Spleen (tissue), 11 donors: ENCODE data around the gene MANBA. TPM values are rescaled to one million over a fixed set of nuclear protein-coding genes. Genes with fewer than 3 reads are reported as not detected.
A peak's percentile ranks its signal among the peaks of the same experiment; 100 is the strongest.

Experiments
- DNase-seq: peaks from one replicate; pipeline ENCODE4 v3.0.0-alpha.2; 2020
- H3K27ac ChIP-seq, 8 donors: fragments of 200-600 bp; sonication (generic) in 7 of 8; 1 replicate in 4 of 8; 2 replicates in 4 of 8; pipeline versions ENCODE4 v1.5.0 to v1.8.0; 2016 to 2021; ENCODE audit warnings: inconsistent platforms in 4 of 8, mild to moderate bottlenecking in 4 of 8, moderate library complexity in 1 of 8
- H3K27me3 ChIP-seq, 7 donors: fragments of 200-600 bp; sonication (generic) in 6 of 7; replicated peaks in 1 of 7; 1 replicate in 4 of 7; 2 replicates in 3 of 7; pipeline versions ENCODE4 v1.5.0 to v1.8.0; 2016 to 2021; ENCODE audit warnings: inconsistent platforms in 3 of 7, mild to moderate bottlenecking in 1 of 7
- H3K36me3 ChIP-seq, 6 donors: fragments of 200-600 bp; sonication (generic) in 5 of 6; 1 replicate in 4 of 6; 2 replicates in 2 of 6; pipeline versions ENCODE4 v1.5.0 to v1.8.0; 2016 to 2021; ENCODE audit warnings: inconsistent platforms in 2 of 6
- H3K4me1 ChIP-seq, 6 donors: fragments of 200-600 bp; sonication (generic) in 5 of 6; 1 replicate in 3 of 6; 2 replicates in 3 of 6; pipeline versions ENCODE4 v1.5.0 to v1.8.0; 2016 to 2021; ENCODE audit warnings: inconsistent platforms in 3 of 6
- H3K4me3 ChIP-seq, 8 donors: fragments of 200-600 bp; sonication (generic) in 7 of 8; 1 replicate in 4 of 8; 2 replicates in 4 of 8; pipeline versions ENCODE4 v1.5.0 to v1.8.0; 2016 to 2021; ENCODE audit warnings: inconsistent platforms in 4 of 8, mild to moderate bottlenecking in 4 of 8, moderate library complexity in 2 of 8
- H3K9me3 ChIP-seq, 8 donors: fragments of 200-600 bp; sonication (generic) in 7 of 8; 1 replicate in 4 of 8; 2 replicates in 4 of 8; pipeline versions ENCODE4 v1.5.0 to v1.8.0; 2016 to 2021; ENCODE audit warnings: inconsistent platforms in 4 of 8
- CTCF ChIP-seq, 11 experiments: fragments of 200-600 bp in 7 of 11; fragments of 450-650 bp in 4 of 11; sonication (generic) in 4 of 11; IDR thresholded peaks in 8 of 11; conservative IDR thresholded peaks in 3 of 11; 1 replicate in 7 of 11; 2 replicates in 4 of 11; pipeline versions ENCODE4 v1.4.0 to v1.8.0; 2016 to 2021; ENCODE audit warnings: antibody characterized with exemption in 11 of 11, inconsistent platforms in 4 of 11, mild to moderate bottlenecking in 1 of 11
- POLR2A ChIP-seq, 3 donors: fragments of 450-650 bp; IDR thresholded peaks; one replicate each; pipeline ENCODE4 v1.5.1; 2017; ENCODE audit warnings: antibody characterized with exemption in 3 of 3, mild to moderate bottlenecking in 1 of 3
- POLR2AphosphoS5 ChIP-seq, 3 donors: sonication (generic); formaldehyde crosslinking; IDR thresholded peaks; one replicate each; pipeline ENCODE4 v1.5.1; 2017; ENCODE audit warnings: antibody characterized with exemption in 3 of 3
- WGBS, 5 donors: extraction: QIAGEN DNeasy Blood & Tissue Kit in 3 of 5; methylation state at CpG; one replicate each; pipeline versions ENCODE4 v1.1.5 to v1.1.7; 2013 to 2018; 5-methylcytosine and 5-hydroxymethylcytosine counted together
- intact Hi-C: fragments of 100-400 bp; cut with DNase I; formaldehyde crosslinking; loops from one replicate; pipeline ENCODE4 v1.15.0; 2023; ENCODE audit warnings: low total_unique reads
- polyA plus RNA-seq, 3 donors: library from polyadenylated mRNA; stranded (reverse); fragments of 200-250 nt; gene quantifications; one replicate each; pipeline ENCODE4 v1.2.1, GENCODE V29; 2013
- total RNA-seq, 7 donors: library from RNA; depleted of rRNA in 3 of 7; stranded (reverse); fragments of >200 nt in 3 of 7; fragmentation: NEBNext Ultra II Directional in 4 of 7; extraction: Animal tissue kit (Norgen Biotek cat#: 25700) in 4 of 7; gene quantifications; one replicate each; pipeline versions ENCODE4 v1.1.0 to v1.2.1, GENCODE V29; 2016 to 2021
- donor health status: healthy with polysubstance abuse.
- donor health status: DM: no; HTN: no; CAD: no; lungs with moderate emphysema.
- donor health status: DM: no; HTN: no; CAD: no.
- donor health status: Bipolar disorder and iron deficiency.
- donor health status: healthy.
- donor health status: DM: no; HTN: no; CAD: no.
- donor health status: DM: yes; HTN: yes; CAD: no.

MANBA gene
- total and polyA plus RNA-seq, 10 donors: 15.7 to 112 (median 50.3) TPM

- Histone ChIP-seq H3K27me3 (no peaks in the 10 kb centered on the region), H3K9me3 (peaks cover 0 to 9% (median 0%) of the 10 kb centered on the region in 8 donors), H3K4me1 (peaks cover 0 to 15% (median 2%) of the 10 kb centered on the region in 6 donors), H3K27ac (peak overlapping the region in 1 of 8 donors; percentile 19), H3K4me3 (no peak overlapping the region), H3K36me3 (peaks cover 0 to 99% (median 58%) of the 10 kb centered on the region in 6 donors)
- no peak for TF ChIP-seq CTCF (IDR thresholded peaks at IDR 0.05 in 8 of 11, conservative IDR thresholded peaks at IDR 0.05 in 3 of 11)
- TF ChIP-seq POLR2AphosphoS5 (IDR thresholded peaks at IDR 0.05): no peak
- no peak for TF ChIP-seq POLR2A (IDR thresholded peaks at IDR 0.05)
- 58 to 83% (median 72%) methylated on average over 3 of the region's 3 CpGs for WGBS, 5 donors
- intact Hi-C loops: no loop called here
- no peak for DNase-seq
These were observed 171.0 kb downstream of the MANBA start for GRCh38 chr4:102589743-102590142.

GRCh38 chr4:102586644-102587021 is 174.1 kb downstream of the MANBA start:
- H3K36me3 ChIP-seq: peaks cover 0 to 99% (median 74%) of the 10 kb centered on the region in 6 donors

GRCh38 chr4:102586002-102586643 is 174.6 kb downstream of the MANBA start:
- intact Hi-C loops: no loop called here
- WGBS, 5 donors: 76 to 86% (median 81%) methylated on average over 4 of the region's 4 CpGs
- H3K4me3 ChIP-seq: no peak overlapping the region
- TF ChIP-seq CTCF (IDR thresholded peaks at IDR 0.05 in 8 of 11, conservative IDR thresholded peaks at IDR 0.05 in 3 of 11) (no peak), POLR2AphosphoS5 (IDR thresholded peaks at IDR 0.05) (no peak), POLR2A (IDR thresholded peaks at IDR 0.05) (no peak)
- H3K36me3 ChIP-seq: peaks cover 2 to 99% (median 76%) of the 10 kb centered on the region in 6 donors
- no peak for DNase-seq
- H3K4me1 ChIP-seq: peaks cover 0 to 15% (median 0%) of the 10 kb centered on the region in 6 donors
- H3K27me3 ChIP-seq: no peaks in the 10 kb centered on the region
- peak overlapping the region in 3 of 8 donors; percentile 6 to 31 (median 15) for H3K27ac ChIP-seq
- H3K9me3 ChIP-seq: peaks cover 0 to 4% (median 0%) of the 10 kb centered on the region in 8 donors

More at GRCh38 chr4:102586644-102587021, 174.1 kb downstream of the MANBA start:
- Histone ChIP-seq H3K27me3 (no peaks in the 10 kb centered on the region), H3K4me3 (no peak overlapping the region), H3K9me3 (peaks cover 0 to 9% (median 0%) of the 10 kb centered on the region in 8 donors), H3K27ac (peak overlapping the region in 4 of 8 donors; percentile 5 to 31 (median 10)), H3K4me1 (peaks cover 0 to 15% (median 0%) of the 10 kb centered on the region in 6 donors)
- no peak for DNase-seq
- TF ChIP-seq CTCF (IDR thresholded peaks at IDR 0.05 in 8 of 11, conservative IDR thresholded peaks at IDR 0.05 in 3 of 11): no peak
- TF ChIP-seq POLR2A (IDR thresholded peaks at IDR 0.05): no peak
- peak in 1 of 3 donors; percentile 23 for TF ChIP-seq POLR2AphosphoS5 (IDR thresholded peaks at IDR 0.05)
- WGBS, 5 donors: 38 to 73% (median 68%) methylated on average over 4 of the region's 4 CpGs
- intact Hi-C loops: no loop called here

- no peak for DNase-seq
- Histone ChIP-seq H3K36me3 (peaks cover 2 to 99% (median 78%) of the 10 kb centered on the region in 6 donors), H3K9me3 (no peaks in the 10 kb centered on the region), H3K27me3 (no peaks in the 10 kb centered on the region), H3K4me1 (peaks cover 0 to 16% (median 0%) of the 10 kb centered on the region in 6 donors), H3K27ac (no peak overlapping the region), H3K4me3 (no peak overlapping the region)
- WGBS, 5 donors: 77 to 92% (median 85%) methylated on average over 2 of the region's 2 CpGs
- no peak for TF ChIP-seq CTCF (IDR thresholded peaks at IDR 0.05 in 8 of 11, conservative IDR thresholded peaks at IDR 0.05 in 3 of 11)
- TF ChIP-seq POLR2A (IDR thresholded peaks at IDR 0.05): no peak
- no peak for TF ChIP-seq POLR2AphosphoS5 (IDR thresholded peaks at IDR 0.05)
- intact Hi-C loops: no loop called here
These were observed 175.4 kb downstream of the MANBA start for GRCh38 chr4:102585329-102585728.
